Colonic mucosa (tissue), 4 donors: ENCODE results near the gene AGXT2. TPM values are rescaled to one million over a fixed set of nuclear protein-coding genes. Genes with fewer than 3 reads are reported as not detected.

Source experiments
- DNase-seq: peaks from one replicate; pipeline ENCODE4 v3.0.0-alpha.2; 2020
- H3K27ac ChIP-seq: fragments of 200-600 bp; one replicate; pipeline ENCODE4 v1.8.0; 2021
- H3K27me3 ChIP-seq: fragments of 200-600 bp; one replicate; pipeline ENCODE4 v1.8.0; 2021
- H3K36me3 ChIP-seq: fragments of 200-600 bp; one replicate; pipeline ENCODE4 v1.8.0; 2021
- H3K4me1 ChIP-seq: fragments of 200-600 bp; one replicate; pipeline ENCODE4 v1.8.0; 2021; ENCODE audit warnings: mild to moderate bottlenecking
- H3K4me3 ChIP-seq: fragments of 200-600 bp; one replicate; pipeline ENCODE4 v1.8.0; 2021
- H3K9ac ChIP-seq, 2 donors: one replicate each; pipeline ENCODE4 v1.7.0; 2013; ENCODE audit warnings: control low read depth in 2 of 2, low read depth in 2 of 2, low read length in 2 of 2
- H3K9me3 ChIP-seq: fragments of 200-600 bp; one replicate; pipeline ENCODE4 v1.8.0; 2021
- CTCF ChIP-seq: fragments of 200-600 bp; IDR thresholded peaks from one replicate; pipeline ENCODE4 v1.8.0; 2022; ENCODE audit warnings: antibody characterized with exemption, mild to moderate bottlenecking
- intact Hi-C: fragments of 100-400 bp; cut with DNase I; formaldehyde crosslinking; loops from one replicate; pipeline ENCODE4 v1.14.1; 2022
- total RNA-seq, 2 donors: library from RNA; stranded (reverse); fragmentation: NEBNext Ultra II Directional in 1 of 2; extraction: Animal tissue kit (Norgen Biotek cat#: 25700) in 1 of 2; gene quantifications; one replicate each; pipeline ENCODE4 v1.2.1, GENCODE V29; 2021
- donor health status: healthy.
- donor health status: DM: no; HTN: no; CAD: no.
- donor health status: DM: no; HTN: no; CAD: no.

The AGXT2 gene
- total RNA-seq, 2 donors from 2014 or later = 0.16 TPM; not detected in 1

- Histone ChIP-seq H3K27me3 (no peaks in the 10 kb centered on the region), H3K36me3 (no peaks in the 10 kb centered on the region), H3K4me1 (no peaks in the 10 kb centered on the region), H3K4me3 (no peak overlapping the region), H3K9ac (no peak overlapping the region), H3K27ac (no peak overlapping the region), H3K9me3 (no peaks in the 10 kb centered on the region)
- no peak for DNase-seq
- intact Hi-C loops = no loop called here
- no peak for TF ChIP-seq CTCF
Measured at GRCh38 chr5:35066260-35066795, 18.6 kb upstream of the AGXT2 start.

GRCh38 chr5:35063414-35063813 lies 15.7 kb upstream of the AGXT2 start:
- Histone ChIP-seq H3K9me3 (no peaks in the 10 kb centered on the region), H3K36me3 (no peaks in the 10 kb centered on the region), H3K4me3 (no peak overlapping the region), H3K27ac (no peak overlapping the region), H3K4me1 (no peaks in the 10 kb centered on the region), H3K9ac (no peak overlapping the region), H3K27me3 (no peaks in the 10 kb centered on the region)
- intact Hi-C loops = no loop called here
- DNase-seq = no peak
- no peak for TF ChIP-seq CTCF

- intact Hi-C loops = no loop called here
- no peak overlapping the region for H3K4me3 ChIP-seq
- H3K9ac ChIP-seq = no peak overlapping the region
- no peak overlapping the region for H3K27ac ChIP-seq
- no peak for DNase-seq
- H3K27me3 ChIP-seq = no peaks in the 10 kb centered on the region
- H3K36me3 ChIP-seq = no peaks in the 10 kb centered on the region
- H3K9me3 ChIP-seq = no peaks in the 10 kb centered on the region
- TF ChIP-seq CTCF = no peak
- no peaks in the 10 kb centered on the region for H3K4me1 ChIP-seq
Measured at GRCh38 chr5:35061211-35061770, 13.5 kb upstream of the AGXT2 start.

GRCh38 chr5:35060236-35060635 lies 12.5 kb upstream of the AGXT2 start:
- DNase-seq = no peak
- H3K27me3 ChIP-seq = no peaks in the 10 kb centered on the region
- H3K4me1 ChIP-seq = no peaks in the 10 kb centered on the region
- no peak for TF ChIP-seq CTCF
- H3K9me3 ChIP-seq = no peaks in the 10 kb centered on the region
- H3K9ac ChIP-seq = no peak overlapping the region
- H3K36me3 ChIP-seq = no peaks in the 10 kb centered on the region
- no peak overlapping the region for H3K4me3 ChIP-seq
- no peak overlapping the region for H3K27ac ChIP-seq
- intact Hi-C loops = no loop called here

- intact Hi-C loops = no loop called here
- no peak for DNase-seq
- no peaks in the 10 kb centered on the region for H3K4me1 ChIP-seq
- no peaks in the 10 kb centered on the region for H3K9me3 ChIP-seq
- H3K9ac ChIP-seq = no peak overlapping the region
- H3K4me3 ChIP-seq = no peak overlapping the region
- H3K27me3 ChIP-seq = no peaks in the 10 kb centered on the region
- H3K27ac ChIP-seq = no peak overlapping the region
- no peak for TF ChIP-seq CTCF
- H3K36me3 ChIP-seq = no peaks in the 10 kb centered on the region
Measured at GRCh38 chr5:35059251-35059650, 11.5 kb upstream of the AGXT2 start.
